ENCODE results near the gene MXRA7.
"Not testable (repeated sequence)": the region's sequence is repeated elsewhere in the genome, so short reads cannot be mapped to it uniquely, and the experiment has no call there.

The MXRA7 gene

DNA sequence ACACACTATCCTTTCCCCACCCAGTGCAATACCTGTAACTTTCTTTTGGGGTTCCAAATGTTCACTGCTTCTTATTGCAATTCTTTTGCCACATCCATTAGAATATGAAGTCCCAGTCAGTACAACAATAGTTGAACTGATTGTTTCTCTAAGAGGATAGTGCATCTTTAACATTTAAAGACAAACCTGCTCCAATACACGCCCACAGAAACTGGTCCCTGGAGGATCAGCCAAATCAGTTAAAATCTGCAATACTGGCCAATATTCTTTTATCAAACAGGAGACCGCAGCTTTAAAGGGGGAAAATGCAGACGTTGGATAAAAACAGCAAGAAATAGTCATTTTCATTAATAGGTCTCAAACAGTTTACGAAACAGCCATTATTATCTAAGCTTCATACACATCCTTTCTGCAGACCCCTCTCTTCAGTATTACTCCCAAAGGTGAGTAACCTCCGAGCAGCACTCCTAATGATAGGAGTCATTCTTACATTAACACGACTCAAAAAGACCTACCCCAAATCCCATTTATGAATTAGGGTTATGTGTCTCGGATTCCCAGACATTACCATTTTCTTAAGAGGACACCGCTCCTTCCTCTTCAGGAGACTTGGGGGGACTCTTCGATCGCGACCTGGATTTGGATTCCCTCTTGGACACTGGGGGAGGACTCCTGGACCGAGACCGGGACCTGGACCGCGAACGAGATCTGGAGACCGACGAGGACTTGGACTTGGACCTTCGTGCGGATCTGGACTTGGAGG is 25.0 kb upstream of the MXRA7 start:
- no peak for DNase-seq (ENCODE audit: low read depth in 2 of 2, low spot score in 1 of 2)

DNA sequence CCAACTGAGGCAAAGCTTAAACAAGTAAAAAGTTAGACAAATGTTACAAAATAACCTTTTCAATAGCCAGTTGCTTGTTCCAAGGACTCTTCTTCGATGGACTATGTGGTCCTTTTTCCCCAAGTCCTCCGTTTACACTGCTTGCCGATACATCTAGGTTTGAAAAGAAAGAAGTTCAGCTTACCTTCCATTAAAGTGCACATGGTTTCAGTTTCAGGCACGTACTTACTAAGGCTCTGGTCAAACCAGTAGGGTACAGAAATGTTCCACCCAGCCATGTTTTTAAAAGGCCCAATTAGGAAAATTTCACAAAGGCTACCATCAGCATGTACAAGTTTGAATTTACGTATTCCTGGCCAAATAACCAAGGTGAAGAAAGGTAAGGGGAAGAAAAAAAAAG is 24.2 kb upstream of the MXRA7 start:
- no peak for DNase-seq (ENCODE audit: low read depth in 2 of 2, low spot score in 1 of 2)

DNA sequence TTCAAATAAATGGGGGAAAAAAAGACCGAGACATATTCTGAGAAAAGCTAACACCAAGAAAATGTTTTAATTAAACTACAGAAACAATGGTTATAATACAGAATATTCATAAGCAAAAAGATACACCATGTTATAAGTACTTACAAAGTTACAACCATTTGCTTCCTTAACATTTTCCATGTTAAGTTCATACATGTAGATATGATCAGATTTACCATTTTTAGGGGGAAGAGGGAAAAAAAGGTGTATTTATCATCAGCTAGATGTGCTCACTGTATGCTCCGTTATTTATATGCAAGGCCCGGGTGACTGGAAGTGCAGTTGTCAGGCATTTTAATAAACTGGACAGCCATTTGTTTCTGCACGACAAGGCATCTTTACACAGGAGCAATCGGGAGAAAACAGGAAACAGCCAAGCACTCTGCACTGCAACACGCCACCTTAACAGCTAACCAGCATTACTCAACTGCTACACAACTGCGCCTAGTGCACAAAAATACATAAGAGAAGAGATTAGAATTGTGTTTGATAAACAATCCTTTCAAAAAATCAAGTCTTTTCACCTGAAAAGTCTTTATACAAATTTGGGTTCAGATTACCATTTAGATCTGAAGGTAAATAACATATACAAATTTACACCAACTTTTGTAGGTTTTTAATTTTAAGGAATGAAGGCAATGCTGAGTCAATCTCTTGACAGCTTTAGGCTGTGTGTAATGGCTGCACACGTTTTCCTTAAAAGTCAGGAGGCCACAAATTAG is 23.5 kb upstream of the MXRA7 start:
- DNase-seq (ENCODE audit: low read depth in 2 of 2, low spot score in 1 of 2), result no peak

- DNase-seq (ENCODE audit: low read depth in 2 of 2, low spot score in 1 of 2), result no peak
These were observed 22.8 kb upstream of the MXRA7 start for GRCh38 chr17:76733618-76733957.

- DNase-seq (ENCODE audit: low read depth in 2 of 2, low spot score in 1 of 2), result no peak
These were observed 22.2 kb upstream of the MXRA7 start for GRCh38 chr17:76732734-76733617.

DNA sequence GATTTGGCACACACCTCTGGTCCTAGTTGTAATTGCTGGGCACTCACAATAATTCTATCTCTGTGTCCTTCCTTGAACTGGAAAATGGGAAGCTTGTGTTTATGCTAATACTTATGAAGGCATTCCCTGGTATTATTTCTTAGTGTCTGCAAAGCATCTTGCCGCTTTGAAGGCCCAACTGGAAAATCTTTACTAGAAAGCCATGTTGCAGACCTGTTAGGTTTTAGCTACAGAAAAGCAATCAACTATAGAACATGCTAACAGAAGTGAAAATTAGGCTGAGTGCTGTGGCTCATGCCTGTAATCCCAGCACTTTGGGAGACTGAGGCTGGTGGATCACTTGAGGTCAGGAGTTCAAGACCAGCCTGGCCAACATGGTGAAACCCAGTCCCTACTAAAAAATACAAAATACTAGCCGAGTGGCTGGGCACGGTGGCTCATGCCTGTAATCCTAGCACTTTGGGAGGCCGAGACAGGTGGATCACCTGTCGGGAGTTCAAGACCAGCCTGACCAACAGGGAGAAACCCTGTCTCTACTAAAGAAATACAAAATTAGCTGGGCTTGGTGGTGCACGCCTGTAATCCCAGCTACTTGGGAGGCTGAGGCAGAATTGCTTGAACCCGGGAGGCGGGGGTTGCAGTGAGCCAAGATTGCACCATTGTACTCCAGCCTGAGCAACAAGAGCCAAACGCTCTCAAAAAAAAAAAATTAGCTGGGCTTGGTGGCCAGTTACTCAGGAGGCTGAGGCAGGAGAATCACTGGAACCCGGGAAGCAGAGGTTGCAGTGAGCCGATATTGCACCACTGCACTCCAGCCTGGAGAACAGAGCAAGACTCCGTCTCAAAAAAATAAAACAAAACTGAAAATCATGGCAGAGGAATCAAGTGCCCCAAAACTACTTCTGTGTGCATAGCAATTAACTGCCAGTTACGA is 21.3 kb upstream of the MXRA7 start:
- DNase-seq (ENCODE audit: low read depth in 2 of 2, low spot score in 1 of 2), result not testable (repeated sequence)

- no peak for DNase-seq (ENCODE audit: low read depth in 2 of 2, low spot score in 1 of 2)
These were observed 17.1 kb upstream of the MXRA7 start for GRCh38 chr17:76727745-76728456.

GRCh38 chr17:76726776-76727718 is 16.3 kb upstream of the MXRA7 start, which contains the start of gene METTL23:
METTL23 (plus strand) TSS chr17:76726839; CDS start chr17:76729711, 2,872 bp downstream.
- peak; percentile 56 to 57 for DNase-seq (ENCODE audit: low read depth in 2 of 2, low spot score in 1 of 2)

GRCh38 chr17:76726231-76726775 is 15.5 kb upstream of the MXRA7 start, which contains the start of gene JMJD6:
JMJD6 (minus strand) TSS chr17:76726606; CDS start chr17:76726475, 131 bp downstream.
- peak; percentile 83 to 88 for DNase-seq (ENCODE audit: low read depth in 2 of 2, low spot score in 1 of 2)

- DNase-seq (ENCODE audit: low read depth in 2 of 2, low spot score in 1 of 2), result peak in 1 of 2 donors; percentile 49
These were observed 14.9 kb upstream of the MXRA7 start for GRCh38 chr17:76725580-76726230.

DNA sequence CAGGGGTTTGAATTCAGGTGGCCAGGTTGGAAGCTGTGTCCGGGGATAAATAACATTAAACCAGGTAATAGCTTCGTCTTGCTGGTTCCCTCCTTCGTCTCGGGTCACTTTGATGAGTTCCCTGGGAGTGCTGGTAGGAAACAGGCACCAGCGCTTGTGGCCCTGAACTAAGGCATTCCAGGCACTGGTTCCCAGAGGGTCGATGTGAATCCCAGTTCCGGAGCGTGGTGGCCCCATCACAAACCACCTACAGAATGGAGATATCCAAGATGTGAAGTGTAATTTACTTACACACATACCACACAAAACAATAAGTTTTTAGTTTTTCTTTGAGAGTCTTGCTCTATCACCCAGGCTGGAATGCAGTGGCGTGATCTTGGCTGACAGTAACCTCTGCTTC is 13.0 kb upstream of the MXRA7 start:
- DNase-seq (ENCODE audit: low read depth in 2 of 2, low spot score in 1 of 2), result no peak

GRCh38 chr17:76722977-76723376 is 12.2 kb upstream of the MXRA7 start:
- not testable (repeated sequence) for DNase-seq (ENCODE audit: low read depth in 2 of 2, low spot score in 1 of 2)

- no peak for DNase-seq (ENCODE audit: low read depth in 2 of 2, low spot score in 1 of 2)
These were observed 11.5 kb upstream of the MXRA7 start for GRCh38 chr17:76722279-76722678.

GRCh38 chr17:76721463-76721862 is 10.7 kb upstream of the MXRA7 start:
- DNase-seq (ENCODE audit: low read depth in 2 of 2, low spot score in 1 of 2), result no peak

DNA sequence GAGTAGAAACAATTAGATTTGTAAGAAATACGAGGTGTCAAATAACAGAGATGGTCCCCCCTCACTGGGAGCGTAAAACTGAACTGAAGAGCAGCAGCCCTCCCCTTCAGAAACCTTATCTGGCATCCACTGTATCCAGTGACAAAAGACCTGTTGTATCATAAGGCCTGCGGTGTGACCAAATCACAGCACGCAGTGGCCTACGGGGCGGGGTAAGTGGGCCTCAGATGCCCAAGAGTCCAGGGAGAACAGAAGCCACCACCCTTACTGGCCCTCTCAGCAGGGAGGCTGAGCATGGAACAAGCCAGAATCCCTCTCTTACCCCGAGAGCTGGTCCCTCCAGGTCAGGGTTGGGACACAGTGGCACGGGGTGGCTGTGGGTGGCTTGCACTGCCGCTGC is 10.2 kb upstream of the MXRA7 start:
- DNase-seq (ENCODE audit: low read depth in 2 of 2, low spot score in 1 of 2), result no peak

DNA sequence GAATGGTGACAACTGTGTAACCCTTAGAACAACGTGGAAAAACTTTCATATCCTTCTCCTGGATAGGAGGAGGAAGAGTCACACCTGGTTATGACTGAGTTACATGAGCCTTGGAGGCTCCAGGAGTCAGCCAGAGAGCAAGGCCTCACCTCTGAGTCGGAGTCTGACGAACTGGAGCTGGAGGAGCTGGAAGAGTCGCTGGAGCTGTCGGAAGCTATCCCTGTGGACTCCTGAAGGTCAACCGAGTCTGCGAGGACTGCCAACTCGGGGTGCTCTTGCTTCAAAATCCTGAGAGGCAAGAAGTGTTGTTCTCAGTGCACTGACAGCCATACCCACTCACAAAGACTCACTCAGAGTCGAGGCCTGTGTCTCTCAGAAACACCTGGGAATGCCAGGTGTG is 9.4 kb upstream of the MXRA7 start:
- DNase-seq (ENCODE audit: low read depth in 2 of 2, low spot score in 1 of 2), result no peak

DNA sequence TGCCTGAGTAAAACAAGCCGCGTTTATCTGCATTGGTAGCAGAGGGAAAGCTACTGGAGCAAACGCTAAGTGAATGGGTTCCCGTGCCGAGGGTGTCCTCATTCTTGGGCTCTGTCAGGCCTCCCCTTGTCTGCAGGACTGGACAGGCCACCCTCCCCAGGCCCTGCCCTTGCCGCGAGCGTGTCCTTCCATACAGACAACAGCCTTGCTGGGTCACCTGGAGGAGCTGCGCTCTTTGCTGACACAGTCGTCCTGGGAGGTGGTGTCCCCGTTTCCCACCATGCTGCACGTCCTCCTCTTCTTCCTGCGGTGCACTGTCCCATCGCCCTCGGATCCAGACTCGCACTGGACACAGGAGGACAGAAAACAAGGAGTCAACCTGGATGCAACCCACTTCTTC is 7.8 kb upstream of the MXRA7 start:
- no peak for DNase-seq (ENCODE audit: low read depth in 2 of 2, low spot score in 1 of 2)

DNA sequence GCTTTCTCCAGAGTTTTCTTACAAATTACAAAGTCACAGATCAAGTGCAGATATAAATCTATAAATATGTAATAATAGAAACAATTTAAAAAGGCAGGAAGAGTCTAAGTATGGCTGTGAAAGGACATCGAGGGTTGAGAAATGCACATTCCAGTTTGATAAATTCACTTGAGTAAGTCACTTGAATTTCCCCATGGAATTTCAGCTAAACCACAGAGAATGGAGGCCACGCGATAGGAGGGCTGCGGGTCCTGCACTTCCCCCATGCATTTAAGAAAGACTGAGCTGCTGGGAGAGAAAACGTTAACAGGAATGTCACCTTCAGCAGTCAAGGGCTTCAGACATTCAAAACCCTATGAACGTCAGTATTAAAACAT is 6.1 kb upstream of the MXRA7 start:
- DNase-seq (ENCODE audit: low read depth in 2 of 2, low spot score in 1 of 2), result no peak

All from stimulated activated CD8-positive, alpha-beta memory T cell treated with anti-CD3 and anti-CD28 coated beads, Interleukin-4, amount 100 ng/mL, for 1 hour (primary cell).